Body of pancreas (tissue), 4 donors: ENCODE data around the gene MAML2.

ENCODE experiments used
- POLR2A ChIP-seq, 3 donors: fragments of 450-650 bp; IDR thresholded peaks; one replicate each; pipeline ENCODE4 v1.6.1; 2016; ENCODE audit warnings: antibody characterized with exemption in 3 of 3, mild to moderate bottlenecking in 2 of 3
- TF ChIP-seq, protein P1 (sequence below), 7 experiments: fragments of 450-650 bp in 4 of 7; fragments of 200-600 bp in 3 of 7; sonication (generic) in 3 of 7; IDR thresholded peaks; one replicate each; pipeline ENCODE4 v1.5.1; 2016 to 2019; ENCODE audit warnings: antibody characterized with exemption in 7 of 7

DNA sequence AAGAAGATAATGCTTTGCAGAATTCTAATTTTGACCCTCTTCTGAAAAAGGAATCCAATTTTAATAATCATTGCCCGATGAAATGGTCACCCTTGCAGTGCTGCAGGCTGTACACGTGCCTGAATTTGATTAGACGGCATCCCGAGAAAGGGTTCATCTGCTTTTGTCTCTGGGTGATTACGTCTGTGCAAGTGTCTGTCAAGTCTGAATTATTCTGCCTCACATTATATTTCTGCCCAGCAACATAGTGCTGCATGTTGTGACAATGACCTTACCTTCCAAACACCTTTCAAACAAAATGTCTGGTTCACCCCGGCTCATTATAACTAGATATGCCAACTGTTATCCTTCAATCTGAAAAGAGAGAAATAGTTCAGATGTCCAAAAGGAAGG lies 164.1 kb downstream of the MAML2 start:
- TF ChIP-seq, protein P1, sequence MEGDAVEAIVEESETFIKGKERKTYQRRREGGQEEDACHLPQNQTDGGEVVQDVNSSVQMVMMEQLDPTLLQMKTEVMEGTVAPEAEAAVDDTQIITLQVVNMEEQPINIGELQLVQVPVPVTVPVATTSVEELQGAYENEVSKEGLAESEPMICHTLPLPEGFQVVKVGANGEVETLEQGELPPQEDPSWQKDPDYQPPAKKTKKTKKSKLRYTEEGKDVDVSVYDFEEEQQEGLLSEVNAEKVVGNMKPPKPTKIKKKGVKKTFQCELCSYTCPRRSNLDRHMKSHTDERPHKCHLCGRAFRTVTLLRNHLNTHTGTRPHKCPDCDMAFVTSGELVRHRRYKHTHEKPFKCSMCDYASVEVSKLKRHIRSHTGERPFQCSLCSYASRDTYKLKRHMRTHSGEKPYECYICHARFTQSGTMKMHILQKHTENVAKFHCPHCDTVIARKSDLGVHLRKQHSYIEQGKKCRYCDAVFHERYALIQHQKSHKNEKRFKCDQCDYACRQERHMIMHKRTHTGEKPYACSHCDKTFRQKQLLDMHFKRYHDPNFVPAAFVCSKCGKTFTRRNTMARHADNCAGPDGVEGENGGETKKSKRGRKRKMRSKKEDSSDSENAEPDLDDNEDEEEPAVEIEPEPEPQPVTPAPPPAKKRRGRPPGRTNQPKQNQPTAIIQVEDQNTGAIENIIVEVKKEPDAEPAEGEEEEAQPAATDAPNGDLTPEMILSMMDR (IDR thresholded peaks at IDR 0.05): no peak
- TF ChIP-seq POLR2A (IDR thresholded peaks at IDR 0.05): no peak
